H9 (cell line): ENCODE results near the gene KTN1. TPM values are rescaled to one million over a fixed set of nuclear protein-coding genes. Genes with fewer than 3 reads are reported as not detected.

ENCODE experiments used
- DNase-seq: peaks from one replicate; pipeline ENCODE4 v3.0.0-alpha.2; 2017
- H2AFZ ChIP-seq: one replicate; pipeline ENCODE4 v1.6.1; 2013; ENCODE audit warnings: mild to moderate bottlenecking, low read length, control low read depth, moderate library complexity
- H2AK5ac ChIP-seq: 2 replicates; pipeline ENCODE4 v1.6.1; 2013; ENCODE audit warnings: low read length, control low read depth, mixed read lengths; ENCODE audit not compliant: insufficient read length
- H2BK120ac ChIP-seq: one replicate; pipeline ENCODE4 v1.6.1; 2013; ENCODE audit warnings: low read depth, mild to moderate bottlenecking, low read length, control low read depth, inconsistent platforms; ENCODE audit not compliant: poor library complexity, severe bottlenecking
- H2BK12ac ChIP-seq: 2 replicates; pipeline ENCODE4 v1.6.1; 2013; ENCODE audit warnings: low read length, control low read depth, mixed read lengths, low read depth; ENCODE audit not compliant: insufficient read length
- H2BK15ac ChIP-seq: 2 replicates; pipeline ENCODE4 v1.6.1; 2013; ENCODE audit warnings: low read depth, low read length, control low read depth
- H2BK20ac ChIP-seq: one replicate; pipeline ENCODE4 v1.6.1; 2013; ENCODE audit warnings: low read depth, mild to moderate bottlenecking, low read length, control low read depth, inconsistent platforms; ENCODE audit not compliant: poor library complexity, severe bottlenecking
- H2BK5ac ChIP-seq: 2 replicates; pipeline ENCODE4 v1.6.1; 2013; ENCODE audit warnings: low read length, control low read depth, mixed read lengths; ENCODE audit not compliant: insufficient read length
- H3K14ac ChIP-seq: 2 replicates; pipeline ENCODE4 v1.6.1; 2013; ENCODE audit warnings: low read length, control low read depth; ENCODE audit not compliant: insufficient read depth
- H3K18ac ChIP-seq: 2 replicates; pipeline ENCODE4 v1.6.1; 2013; ENCODE audit warnings: low read depth, mild to moderate bottlenecking, mixed read lengths, low read length, control low read depth; ENCODE audit not compliant: insufficient read length
- H3K23ac ChIP-seq: 2 replicates; pipeline ENCODE4 v1.6.1; 2013; ENCODE audit warnings: low read length, control low read depth, mixed read lengths, low read depth; ENCODE audit not compliant: insufficient read length
- H3K23me2 ChIP-seq: 2 replicates; pipeline ENCODE4 v1.6.1; 2013; ENCODE audit warnings: low read depth, mild to moderate bottlenecking, mixed read lengths, low read length, control low read depth; ENCODE audit not compliant: insufficient read length, poor library complexity, severe bottlenecking
- H3K27ac ChIP-seq: 2 replicates; pipeline ENCODE4 v1.5.1; 2013; ENCODE audit warnings: low read length, control low read depth, mixed read lengths, low read depth; ENCODE audit not compliant: insufficient read length
- H3K27me3 ChIP-seq: 2 replicates; pipeline ENCODE4 v1.6.1; 2013; ENCODE audit warnings: low read length, control low read depth, inconsistent platforms; ENCODE audit not compliant: insufficient read depth
- H3K4ac ChIP-seq: 2 replicates; pipeline ENCODE4 v1.6.1; 2013; ENCODE audit warnings: low read depth, mild to moderate bottlenecking, control low read depth, inconsistent platforms, low read length, moderate library complexity
- H3K4me1 ChIP-seq: 2 replicates; pipeline ENCODE4 v1.6.1; 2013; ENCODE audit warnings: low read length, control low read depth, inconsistent platforms; ENCODE audit not compliant: insufficient read depth
- H3K4me2 ChIP-seq: 2 replicates; pipeline ENCODE4 v1.6.1; 2013; ENCODE audit warnings: low read length, control low read depth, mixed read lengths; ENCODE audit not compliant: insufficient read length, insufficient read depth
- H3K56ac ChIP-seq: 2 replicates; pipeline ENCODE4 v1.6.1; 2013; ENCODE audit warnings: low read depth, mild to moderate bottlenecking, mixed read lengths, low read length, control low read depth; ENCODE audit not compliant: insufficient read length
- H3K79me1 ChIP-seq: 2 replicates; pipeline ENCODE4 v1.6.1; 2013; ENCODE audit warnings: low read depth, mild to moderate bottlenecking, moderate library complexity, low read length, control low read depth, inconsistent platforms; ENCODE audit not compliant: insufficient read depth, poor library complexity, severe bottlenecking
- H3K79me2 ChIP-seq: 2 replicates; pipeline ENCODE4 v1.6.1; 2013; ENCODE audit warnings: low read length, control low read depth, inconsistent platforms; ENCODE audit not compliant: insufficient read depth
- H3K9ac ChIP-seq: 2 replicates; pipeline ENCODE4 v1.6.1; 2013; ENCODE audit warnings: low read length, control low read depth, mixed read lengths; ENCODE audit not compliant: insufficient read length; ENCODE audit errors: extremely low read depth
- H3K9me3 ChIP-seq: one replicate; pipeline ENCODE4 v1.6.1; 2013; ENCODE audit warnings: low read depth, low read length, inconsistent platforms; ENCODE audit not compliant: control insufficient read depth
- H3T11ph ChIP-seq: one replicate; pipeline ENCODE4 v1.6.1; 2013; ENCODE audit warnings: mild to moderate bottlenecking, low read length, control low read depth, inconsistent platforms
- H4K20me1 ChIP-seq: one replicate; pipeline ENCODE4 v1.6.1; 2013; ENCODE audit not compliant: control insufficient read depth, insufficient read length, insufficient read depth
- H4K5ac ChIP-seq: 2 replicates; pipeline ENCODE4 v1.6.1; 2013; ENCODE audit warnings: low read depth, mild to moderate bottlenecking, mixed read lengths, low read length, control low read depth; ENCODE audit not compliant: insufficient read length
- H4K8ac ChIP-seq: replicated peaks from 2 replicates; pipeline ENCODE4 v1.6.1; 2013; ENCODE audit warnings: low read length, control low read depth, mixed read lengths, low read depth; ENCODE audit not compliant: insufficient read length
- H4K91ac ChIP-seq: 2 replicates; pipeline ENCODE4 v1.6.1; 2013; ENCODE audit warnings: low read depth, mild to moderate bottlenecking, moderate library complexity, mixed read lengths, low read length, control low read depth; ENCODE audit not compliant: insufficient read length
- H3K27ac Mint-ChIP-seq, 3 experiments: 2 replicates in 2 of 3; 3 replicates in 1 of 3; pipeline ENCODE4 v1.8.0; 2020 to 2021; ENCODE audit warnings: mixed read lengths in 3 of 3, mild to moderate bottlenecking in 1 of 3, moderate library complexity in 1 of 3
- H3K27me3 Mint-ChIP-seq: 2 replicates; pipeline ENCODE4 v1.8.0; 2021; ENCODE audit warnings: low read depth, mild to moderate bottlenecking, moderate library complexity, mixed read lengths
- H3K36me3 Mint-ChIP-seq, 3 experiments: 2 replicates in 2 of 3; 3 replicates in 1 of 3; pipeline ENCODE4 v1.8.0; 2020 to 2021; ENCODE audit warnings: low read depth in 3 of 3, mixed read lengths in 3 of 3; ENCODE audit not compliant: insufficient read depth in 1 of 3
- H3K4me1 Mint-ChIP-seq, 2 experiments: 2 replicates each; pipeline ENCODE4 v1.8.0; 2020; ENCODE audit warnings: mixed read lengths in 2 of 2
- H3K4me3 Mint-ChIP-seq, 2 experiments: 2 replicates in 1 of 2; 3 replicates in 1 of 2; pipeline ENCODE4 v1.8.0; 2020 to 2021; ENCODE audit warnings: mild to moderate bottlenecking in 2 of 2, mixed read lengths in 2 of 2, moderate library complexity in 1 of 2
- H3K9me3 Mint-ChIP-seq, 2 experiments: 2 replicates in 1 of 2; 3 replicates in 1 of 2; pipeline ENCODE4 v1.8.0; 2020; ENCODE audit warnings: mild to moderate bottlenecking in 2 of 2, mixed read lengths in 2 of 2, moderate library complexity in 1 of 2
- CTCF ChIP-seq: fragments of 200-600 bp; sonication (generic); conservative IDR thresholded peaks from 3 replicates; pipeline ENCODE4 v1.8.0; 2021; ENCODE audit warnings: antibody characterized with exemption, mild to moderate bottlenecking
- WGBS: extraction: QIAGEN DNeasy Blood & Tissue Kit; methylation state at CpG from one replicate; pipeline ENCODE4 v1.1.7; 2013; ENCODE audit warnings: missing lambda C conversion rate, low lambda C conversion rate, mixed read lengths; ENCODE audit not compliant: insufficient read length; ENCODE audit errors: extremely low coverage; 5-methylcytosine and 5-hydroxymethylcytosine counted together
- long read RNA-seq: library from polyadenylated mRNA; unstranded; transcript quantifications from one replicate; pipeline ENCODE4 v2.0.0, GENCODE V29; 2020
- total RNA-seq: library from RNA; stranded (reverse); gene quantifications from 2 replicates; pipeline ENCODE4 v1.2.1, GENCODE V29; 2021

KTN1 gene
- total RNA-seq = 122 and 128 TPM in 2 replicates
- long read RNA-seq, full-length matches to known transcripts = 2 of 60 reads
- long read RNA-seq, partial matches to known transcripts = 47 of 60 reads
- long read RNA-seq, other reads (novel, unspliced or antisense) = 11 of 60 reads

- H3K18ac ChIP-seq = peak within 1 kb of the TSS; percentile 94
- no peaks in the 10 kb centered on the region for H4K20me1 ChIP-seq
- Mint-ChIP-seq H3K4me3 (peak within 1 kb of the TSS; percentile 89 to 99), H3K4me1 (peaks cover 23 to 25% of the 10 kb centered on the region in 2 experiments), H3K9me3 (no peaks in the 10 kb centered on the region), H3K36me3 (peaks cover 1 to 4% (median 3%) of the 10 kb centered on the region in 3 experiments; a peak in 3 of 7 replicates), H3K27ac (peak within 1 kb of the TSS; percentile 91 to 98 (median 94)), H3K27me3 (no peaks in the 10 kb centered on the region)
- peak within 1 kb of the TSS; percentile 96 for H3K14ac ChIP-seq
- H3K79me1 ChIP-seq = no peaks in the 10 kb centered on the region
- H3K4me1 ChIP-seq = peaks cover 4% of the 10 kb centered on the region; the same call in 1 of the 2 replicates
- no peak within 1 kb of the TSS for H4K91ac ChIP-seq
- no peaks in the 10 kb centered on the region for H3K9me3 ChIP-seq
- no peaks in the 10 kb centered on the region for H3K27me3 ChIP-seq
- no peak within 1 kb of the TSS for H3K27ac ChIP-seq
- H3K23me2 ChIP-seq = peaks cover 8% of the 10 kb centered on the region
- no CpG with 5 or more reads among the region's 96 CpGs for WGBS
- no peak within 1 kb of the TSS for H2BK12ac ChIP-seq
- no peak within 1 kb of the TSS for H3K56ac ChIP-seq
- H4K5ac ChIP-seq = no peak within 1 kb of the TSS
- H2BK20ac ChIP-seq = no peak within 1 kb of the TSS
- peak within 1 kb of the TSS; percentile 17 for H2AFZ ChIP-seq
- no peak within 1 kb of the TSS for H4K8ac ChIP-seq
- no peak for TF ChIP-seq CTCF
- no peak within 1 kb of the TSS for H2AK5ac ChIP-seq
- peak within 1 kb of the TSS; percentile 96 for H3K4me2 ChIP-seq
- H2BK15ac ChIP-seq = no peak within 1 kb of the TSS
- H3K9ac ChIP-seq = peak within 1 kb of the TSS; percentile 78
- no peak within 1 kb of the TSS for H3K23ac ChIP-seq
- H3K4ac ChIP-seq = no peak within 1 kb of the TSS; the same call in 1 of the 2 replicates
- peaks cover 25% of the 10 kb centered on the region; the same call in 1 of the 2 replicates for H3K79me2 ChIP-seq
- H3T11ph ChIP-seq = no peak within 1 kb of the TSS
- peak; percentile 75 for DNase-seq
- H2BK5ac ChIP-seq = no peak within 1 kb of the TSS
- H2BK120ac ChIP-seq = no peak within 1 kb of the TSS
These were observed at the start of gene KTN1 for GRCh38 chr14:55579724-55580469. KTN1 (plus strand) TSS chr14:55580207; CDS start chr14:55612049, 31,842 bp downstream.
